GM19467 (cell line): Measurements from ENCODE around the gene EPHA10.
"Not testable (repeated sequence)": the region's sequence is repeated elsewhere in the genome, so short reads cannot be mapped to it uniquely, and the experiment has no call there.

Experiments
- ATAC-seq: cut with Tn5 transposase; IDR thresholded peaks from one replicate; pipeline ENCODE4 v1.9.1; 2021; ENCODE audit warnings: mild to moderate bottlenecking, moderate library complexity; ENCODE audit not compliant: unreplicated experiment

Gene EPHA10

DNA sequence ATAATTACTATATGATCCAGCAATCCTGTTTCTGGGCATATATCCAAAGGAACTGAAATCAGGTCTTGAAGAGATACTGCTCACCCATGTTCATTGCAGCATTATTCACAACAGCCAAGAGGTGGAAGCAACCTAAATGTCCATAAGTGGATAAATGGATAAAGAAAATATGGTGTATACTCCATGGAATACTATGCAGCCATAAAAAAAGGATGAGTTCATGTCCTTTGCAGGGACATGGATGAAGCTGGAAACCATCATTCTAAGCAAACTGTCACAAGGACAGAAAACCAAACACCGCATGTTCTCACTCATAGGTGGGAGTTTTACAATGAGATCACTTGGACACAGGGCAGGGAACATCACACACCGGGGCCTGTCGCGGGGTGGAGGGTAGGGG lies 26.3 kb downstream of the EPHA10 start:
- not testable (repeated sequence) for ATAC-seq

GRCh38 chr1:37737975-37738374 lies 26.9 kb downstream of the EPHA10 start:
- not testable (repeated sequence) for ATAC-seq

- no peak for ATAC-seq
Observed at GRCh38 chr1:37734629-37735591, 30.0 kb downstream of the EPHA10 start.

- ATAC-seq = no peak
Observed at GRCh38 chr1:37732111-37732780, 32.7 kb downstream of the EPHA10 start.

- ATAC-seq = no peak
Observed at GRCh38 chr1:37731312-37732019, 33.5 kb downstream of the EPHA10 start.

- ATAC-seq = no peak
Observed at GRCh38 chr1:37730376-37730775, 34.5 kb downstream of the EPHA10 start.

- ATAC-seq = no peak
Observed at GRCh38 chr1:37728416-37728815, 36.5 kb downstream of the EPHA10 start.

DNA sequence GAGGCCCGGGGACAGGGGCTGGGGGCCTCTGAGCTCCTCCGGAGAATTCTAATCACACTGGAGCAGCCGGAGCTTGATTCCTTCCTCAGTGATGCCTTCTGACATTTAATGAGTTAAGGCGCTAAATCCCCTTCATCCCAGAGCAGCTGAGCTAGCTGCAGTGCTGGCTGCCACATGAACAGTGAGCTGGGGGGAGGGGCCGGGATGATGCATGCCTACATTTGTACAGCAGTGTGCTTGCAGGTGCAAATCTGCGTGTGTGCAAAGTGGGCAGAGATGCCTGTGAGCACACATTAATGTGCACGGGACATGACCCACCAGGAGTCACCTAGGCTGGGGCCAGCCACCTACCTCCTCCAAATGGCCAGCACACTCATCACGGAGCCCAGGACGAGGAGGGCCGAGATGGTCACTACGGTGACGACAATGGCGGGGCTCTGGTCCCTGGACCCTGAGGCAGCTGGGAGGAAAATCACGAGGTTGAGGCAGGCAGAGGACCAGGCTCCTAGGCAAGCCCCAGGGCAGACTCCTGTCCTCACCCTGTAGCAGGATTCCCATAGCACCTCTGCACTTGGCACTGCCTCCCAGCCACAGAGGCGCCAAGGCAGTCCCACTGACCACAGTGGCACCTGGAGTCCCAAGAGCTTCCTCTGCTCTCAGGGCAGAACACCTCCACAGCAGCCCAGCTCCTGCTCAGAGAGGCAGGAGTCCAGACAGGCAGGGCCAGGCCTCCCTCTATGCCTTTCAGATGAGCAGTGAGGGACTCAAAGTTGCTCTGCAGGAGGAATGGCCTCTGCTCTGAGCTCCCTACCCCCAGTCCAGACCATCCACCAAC lies 38.0 kb downstream of the EPHA10 start:
- ATAC-seq = no peak

DNA sequence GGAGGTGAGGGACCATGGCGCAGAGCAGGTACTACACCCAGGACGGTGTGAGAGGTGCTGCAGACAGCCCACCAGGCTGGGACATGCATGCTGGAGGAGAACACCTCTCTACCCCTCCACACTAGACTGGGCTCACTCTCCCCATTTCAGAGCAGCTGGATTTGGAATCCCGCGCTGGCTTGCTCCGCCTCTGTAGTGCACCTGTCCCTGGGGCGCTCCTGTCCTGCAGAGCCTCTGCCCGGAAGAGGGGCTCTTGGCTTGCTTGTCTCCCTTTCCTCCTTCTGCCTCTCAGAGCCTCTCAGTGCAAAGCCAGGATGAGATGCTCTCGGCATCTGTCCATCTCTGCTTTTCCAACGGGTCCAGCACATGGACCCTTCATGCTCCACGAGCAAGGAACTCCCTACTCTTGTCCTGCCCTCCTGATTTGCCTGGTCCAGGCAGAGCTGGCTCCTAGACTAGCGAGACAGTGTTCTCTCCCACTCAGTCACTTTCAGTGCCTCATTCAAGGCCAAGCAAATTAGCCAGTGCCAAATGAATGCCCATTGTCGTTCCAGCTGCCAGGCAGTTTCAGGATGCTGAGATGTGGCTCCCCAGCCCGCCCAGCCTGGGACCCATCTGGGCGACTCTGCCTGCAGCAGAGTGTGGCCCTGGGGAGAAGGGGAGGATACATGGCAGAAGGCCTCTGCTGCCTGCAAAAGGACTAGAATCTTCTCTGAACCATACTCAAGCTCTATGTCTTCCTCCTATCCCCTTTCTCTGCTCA lies 38.9 kb downstream of the EPHA10 start:
- ATAC-seq = no peak

DNA sequence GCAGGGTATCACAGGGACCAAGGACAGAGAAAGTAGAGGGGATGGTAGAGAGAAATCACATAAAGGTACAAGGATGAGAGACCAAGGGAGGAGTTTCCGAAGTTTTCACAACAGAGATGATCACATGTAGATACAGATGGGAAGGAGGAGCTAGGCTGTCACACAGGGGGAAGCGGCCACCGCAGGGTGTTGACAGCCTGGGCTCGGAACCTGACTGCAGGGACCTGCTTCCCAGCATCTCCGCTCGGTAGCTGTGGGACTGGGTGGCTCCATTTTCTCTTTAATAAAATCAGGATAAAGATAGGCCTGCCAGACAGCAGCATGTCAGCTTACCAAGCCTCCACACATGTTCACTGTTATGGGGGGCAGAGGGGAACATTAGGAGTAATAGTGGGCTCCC lies 40.3 kb downstream of the EPHA10 start:
- no peak for ATAC-seq

- no peak for ATAC-seq
Observed at GRCh38 chr1:37723390-37724078, 41.4 kb downstream of the EPHA10 start.

DNA sequence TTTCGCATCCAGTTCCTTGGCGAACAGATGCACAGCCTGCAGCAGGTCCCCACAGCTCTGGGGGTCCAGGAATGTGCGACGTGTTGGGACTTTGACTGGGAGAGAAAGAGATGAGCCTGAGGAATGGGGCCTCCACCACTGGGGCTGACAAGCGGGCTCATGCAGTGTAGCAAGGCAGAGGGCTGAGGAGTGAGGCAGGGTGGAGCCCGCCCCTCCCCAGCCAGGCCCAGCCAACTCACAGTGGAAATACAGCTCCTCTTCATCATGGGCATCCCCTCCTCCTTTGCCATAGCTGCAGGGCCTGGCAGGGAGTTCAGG lies 41.9 kb downstream of the EPHA10 start:
- no peak for ATAC-seq

GRCh38 chr1:37722181-37723071 lies 42.5 kb downstream of the EPHA10 start:
- no peak for ATAC-seq

DNA sequence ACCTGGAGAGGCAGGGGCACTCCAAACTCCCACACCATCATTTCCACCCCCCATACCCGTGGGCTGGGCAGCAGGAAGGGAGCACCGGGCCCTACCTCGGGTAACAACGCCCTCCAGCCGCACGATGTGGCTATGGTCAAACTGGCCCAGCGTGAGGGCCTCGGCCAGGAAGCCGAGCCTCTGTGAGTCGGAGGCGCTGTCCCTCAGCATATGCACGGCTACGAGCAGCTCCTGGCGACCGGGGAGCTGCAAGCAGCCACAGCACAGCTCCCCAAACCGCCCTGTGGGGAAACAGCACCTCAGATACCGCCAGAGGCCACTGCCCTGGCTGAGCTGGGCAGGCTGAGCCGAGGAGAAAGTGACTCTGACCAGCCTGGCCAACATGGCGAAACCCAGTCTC lies 43.4 kb downstream of the EPHA10 start:
- ATAC-seq = no peak

GRCh38 chr1:37720231-37721130 lies 44.4 kb downstream of the EPHA10 start:
- ATAC-seq = no peak

GRCh38 chr1:37719572-37720195 lies 45.2 kb downstream of the EPHA10 start:
- ATAC-seq = no peak
